T-helper 1 cell (primary cell): ENCODE data around the gene AHNAK.

Experiments
- DNase-seq, 5 donors: peaks; one replicate each; pipeline ENCODE4 v3.0.0-alpha.2; 2012 to 2020

AHNAK gene

GRCh38 chr11:62400760-62401159, 145.8 kb downstream of the AHNAK start:
- no peak for DNase-seq

GRCh38 chr11:62400281-62400680, 146.3 kb downstream of the AHNAK start:
- DNase-seq, result no peak

- DNase-seq, result no peak
Observed at GRCh38 chr11:62399878-62400266, 146.7 kb downstream of the AHNAK start.

- DNase-seq, result no peak
Observed at GRCh38 chr11:62399172-62399877, 147.3 kb downstream of the AHNAK start.

DNA sequence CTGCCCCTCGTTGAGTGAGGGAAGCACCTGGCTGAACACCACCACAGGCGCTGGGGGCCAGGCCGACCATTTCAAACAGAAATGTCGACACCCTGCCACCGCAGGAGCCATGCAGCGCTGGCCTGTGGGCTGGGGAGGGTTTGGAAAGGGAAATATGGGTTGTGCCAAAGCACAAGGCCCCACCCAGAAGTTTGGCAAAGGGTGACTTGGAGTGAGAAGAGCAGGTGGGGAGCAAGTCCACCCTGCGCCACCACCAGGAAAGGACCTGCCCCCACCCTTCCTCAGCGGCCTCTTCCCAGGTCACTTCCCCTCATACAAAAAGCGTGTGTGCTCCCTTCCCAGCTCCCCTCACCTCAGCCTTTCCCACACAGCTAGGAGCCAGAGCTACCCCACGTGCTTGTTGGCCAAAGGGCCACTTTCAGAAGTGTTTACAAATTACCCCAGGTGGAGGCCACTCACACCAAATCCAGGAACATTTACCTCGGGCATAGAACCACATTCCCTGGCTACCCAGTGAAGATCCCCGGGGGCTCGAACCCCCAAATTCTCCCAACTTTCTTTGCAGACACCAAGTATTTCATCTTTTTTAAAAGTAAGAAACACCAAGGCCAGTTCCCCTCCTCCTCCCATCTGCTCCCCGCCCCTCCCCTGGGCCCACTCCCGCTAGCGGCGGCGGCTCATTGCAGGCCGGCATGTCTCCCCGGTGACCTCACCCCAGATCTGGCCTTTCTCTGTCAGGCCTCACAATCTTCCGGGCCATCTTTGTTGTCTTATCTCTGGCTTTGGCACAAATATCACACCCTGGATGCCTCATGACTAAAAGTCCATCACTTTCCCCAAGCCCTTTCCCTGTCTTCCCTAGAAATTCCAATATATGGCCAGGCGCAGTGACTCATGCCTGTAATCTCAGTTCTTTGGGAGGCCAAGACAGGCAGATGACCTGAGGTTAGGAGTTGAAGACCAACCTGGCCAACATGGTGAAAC, 148.3 kb downstream of the AHNAK start:
- no peak for DNase-seq

GRCh38 chr11:62395885-62396551, 150.6 kb downstream of the AHNAK start:
- DNase-seq, result no peak

GRCh38 chr11:62394825-62395538, 151.6 kb downstream of the AHNAK start:
- peak in 4 of 5 donors; percentile 19 to 75 (median 36) for DNase-seq

DNA sequence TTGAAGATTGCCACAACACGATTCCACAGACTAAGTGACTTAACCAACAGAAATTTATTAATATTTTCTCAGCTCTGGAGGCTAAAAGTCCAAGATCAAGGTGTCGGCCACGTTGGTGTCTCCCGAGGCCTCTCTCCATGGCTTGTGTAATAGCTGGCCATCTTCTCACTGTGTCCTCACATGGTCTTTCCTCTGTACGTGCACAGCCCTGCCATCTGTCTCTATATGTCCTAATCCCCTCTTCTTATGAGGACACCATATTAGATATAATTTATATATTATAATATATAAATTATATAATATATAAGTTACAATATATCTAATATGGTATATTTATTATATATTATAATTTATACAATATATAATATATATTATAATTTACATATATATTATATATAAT, 152.9 kb downstream of the AHNAK start:
- no peak for DNase-seq

DNA sequence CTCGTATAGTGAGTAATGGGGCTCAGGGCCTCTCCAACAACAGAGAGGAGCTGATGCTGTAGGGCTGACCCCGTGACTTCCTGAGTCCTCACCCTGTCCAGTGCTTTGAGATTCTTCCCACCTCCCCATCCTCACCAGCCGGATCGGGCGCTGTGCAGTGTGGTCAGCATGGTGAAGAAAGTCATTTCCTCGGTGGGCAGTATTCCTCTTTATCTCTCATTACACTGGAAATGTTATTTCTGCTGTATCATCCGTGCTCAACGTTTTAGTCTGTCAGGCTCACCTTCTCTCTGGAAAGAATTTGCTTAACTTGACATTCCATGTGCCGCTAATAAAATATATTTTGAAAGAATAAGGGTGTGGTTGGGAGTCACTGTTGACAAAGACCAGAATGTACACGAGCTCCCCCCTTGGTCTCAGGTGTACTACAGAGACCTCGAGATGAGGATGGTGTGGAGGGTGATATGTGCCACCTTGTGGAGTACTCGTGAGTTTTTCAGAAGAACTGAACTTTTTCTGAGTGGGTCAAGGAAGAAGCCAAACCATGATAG, 153.5 kb downstream of the AHNAK start:
- peak in 2 of 5 donors; percentile 30 for DNase-seq

DNA sequence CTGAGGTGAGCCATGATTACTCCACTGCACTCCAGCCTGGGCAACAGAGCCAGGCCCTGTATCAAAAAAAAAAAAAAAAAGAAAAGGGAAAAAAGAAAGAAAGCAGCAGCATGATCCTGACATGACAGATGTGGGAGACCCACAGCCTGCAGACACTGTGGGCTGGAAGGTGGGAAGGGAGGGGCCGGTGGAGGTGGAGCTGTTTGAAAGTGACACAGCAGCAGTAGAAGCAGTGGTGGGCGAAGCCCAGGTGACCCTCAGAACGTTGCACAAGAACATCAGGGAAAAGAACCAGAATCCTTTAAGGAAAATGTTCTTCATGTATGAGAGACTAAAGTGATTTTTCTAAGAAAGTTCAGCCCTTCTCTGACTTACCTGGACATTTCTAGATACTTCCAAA, 154.1 kb downstream of the AHNAK start:
- DNase-seq, result no peak

DNA sequence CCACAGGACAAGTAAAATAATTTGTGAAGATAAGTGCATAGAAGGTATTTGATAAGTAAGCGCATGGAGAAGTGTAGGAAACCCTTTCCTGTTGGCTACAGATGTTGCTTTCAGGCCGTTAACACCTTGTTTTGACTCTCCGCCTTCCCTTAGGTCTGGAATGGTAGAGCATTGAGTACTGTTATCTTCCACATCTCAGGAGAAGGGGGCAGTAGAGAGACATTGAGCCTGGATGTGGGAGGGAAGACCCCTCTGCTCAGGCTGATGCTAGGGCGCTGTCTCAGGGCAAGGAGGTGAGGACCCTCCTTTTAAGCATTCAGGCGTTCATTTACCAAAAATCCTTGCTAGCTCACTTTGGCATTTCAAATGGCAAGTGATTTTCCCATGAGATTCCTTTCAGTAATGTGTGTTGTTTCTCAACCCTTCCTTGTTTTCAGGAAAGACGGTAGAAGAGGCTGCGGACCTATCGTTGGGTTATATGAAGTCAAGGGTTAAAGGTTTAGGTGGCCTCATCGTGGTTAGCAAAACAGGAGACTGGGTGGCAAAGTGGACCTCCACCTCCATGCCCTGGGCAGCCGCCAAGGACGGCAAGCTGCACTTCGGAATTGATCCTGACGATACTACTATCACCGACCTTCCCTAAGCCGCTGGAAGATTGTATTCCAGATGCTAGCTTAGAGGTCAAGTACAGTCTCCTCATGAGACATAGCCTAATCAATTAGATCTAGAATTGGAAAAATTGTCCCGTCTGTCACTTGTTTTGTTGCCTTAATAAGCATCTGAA, 154.8 kb downstream of the AHNAK start:
- no peak for DNase-seq

DNA sequence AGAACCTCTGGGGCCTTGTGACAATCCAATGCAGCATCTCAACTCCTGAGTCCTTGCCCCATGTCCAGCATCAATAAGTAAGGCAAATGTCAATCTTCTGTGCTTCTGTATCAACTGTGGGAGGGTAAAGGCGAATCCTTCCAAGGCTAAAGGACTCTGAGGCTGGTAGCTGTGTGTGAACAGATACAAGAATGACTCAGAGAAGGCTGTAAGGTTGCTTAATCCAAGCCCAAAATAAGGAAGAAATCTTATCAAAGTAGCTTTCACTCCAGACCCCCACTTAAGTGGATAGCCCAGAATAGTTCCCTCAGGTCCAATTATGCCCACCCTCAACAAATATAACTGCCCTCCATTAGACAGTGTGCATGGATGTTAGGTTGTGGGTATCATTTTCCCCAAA, 155.9 kb downstream of the AHNAK start:
- DNase-seq, result no peak

DNA sequence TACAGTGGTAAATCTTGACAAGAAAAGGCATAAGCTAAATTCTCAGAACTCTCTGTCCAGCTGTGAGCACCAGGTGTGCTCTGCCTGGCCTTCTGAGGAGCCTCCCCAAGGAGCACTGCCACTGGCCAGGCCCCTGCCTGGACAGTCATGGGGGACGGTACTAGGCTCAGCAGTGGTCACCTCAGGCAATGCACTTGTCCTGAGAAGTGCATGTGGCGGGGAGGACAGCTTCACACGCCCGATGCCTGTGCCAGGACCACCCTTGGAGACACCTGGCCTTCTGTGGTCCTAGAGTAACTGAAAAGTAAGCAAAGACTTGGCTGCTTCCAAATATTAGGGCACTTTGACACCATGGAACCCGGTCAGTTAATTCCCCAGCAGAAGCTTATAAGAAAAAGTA, 156.4 kb downstream of the AHNAK start:
- no peak for DNase-seq

DNA sequence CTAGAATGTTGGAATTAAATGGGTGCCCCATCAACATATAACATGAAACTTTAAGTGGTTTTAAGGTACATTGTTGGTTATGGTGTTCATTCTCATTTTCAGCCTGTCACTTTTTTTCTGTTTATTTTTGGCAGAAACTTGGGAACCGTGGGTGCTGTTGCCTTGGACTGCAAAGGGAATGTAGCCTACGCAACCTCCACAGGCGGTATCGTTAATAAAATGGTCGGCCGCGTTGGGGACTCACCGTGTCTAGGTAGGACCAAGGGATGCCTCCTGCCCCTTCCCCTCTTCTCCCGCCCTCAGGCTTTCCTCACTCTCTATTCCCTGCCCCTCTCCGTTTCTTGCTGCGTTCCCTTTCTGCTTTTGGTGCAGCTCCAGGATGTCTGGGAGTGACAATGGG, 157.6 kb downstream of the AHNAK start:
- DNase-seq, result no peak

- no peak for DNase-seq
Observed at GRCh38 chr11:62387381-62387780, 159.2 kb downstream of the AHNAK start.

GRCh38 chr11:62386083-62386482, 160.5 kb downstream of the AHNAK start:
- peak in 1 of 5 donors; percentile 40 for DNase-seq

DNA sequence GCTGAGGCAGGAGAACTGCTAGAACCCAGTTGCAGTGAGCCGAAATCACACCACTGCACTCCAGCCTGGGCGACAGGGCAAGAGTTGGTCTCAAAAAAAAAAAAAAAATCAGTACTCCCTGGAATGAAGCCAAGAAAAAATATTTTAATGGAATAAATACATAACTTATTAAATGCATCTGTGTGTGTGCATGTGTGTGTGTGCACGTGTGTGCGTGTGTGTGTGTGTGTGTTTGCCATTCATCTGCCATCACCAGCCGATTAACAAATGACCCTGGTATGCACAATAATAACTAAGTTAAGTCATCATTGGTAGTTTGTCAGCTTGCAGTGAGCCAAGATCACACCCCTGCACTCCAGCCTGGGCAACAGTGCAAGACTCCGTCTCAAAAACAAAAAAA, 162.8 kb downstream of the AHNAK start:
- no peak for DNase-seq
